Measurements from ENCODE around the gene RMDN2. TPM values are rescaled to one million over a fixed set of nuclear protein-coding genes. Genes with fewer than 3 reads are reported as not detected.
"Not testable (repeated sequence)": the region's sequence is repeated elsewhere in the genome, so short reads cannot be mapped to it uniquely, and the experiment has no call there.

The RMDN2 gene
- total RNA-seq, 1 donor from 2014 or later: 4.1 TPM

- Mint-ChIP-seq H3K27me3 (ENCODE audit: low read depth) (no peaks in the 10 kb centered on the region), H3K36me3 (ENCODE audit: low read depth) (peaks cover 7% of the 10 kb centered on the region), H3K9me3 (no peaks in the 10 kb centered on the region), H3K4me1 (no peaks in the 10 kb centered on the region), H3K4me3 (no peak overlapping the region), H3K27ac (ENCODE audit: unreplicated experiment) (no peak overlapping the region)
- TF ChIP-seq, protein P1, sequence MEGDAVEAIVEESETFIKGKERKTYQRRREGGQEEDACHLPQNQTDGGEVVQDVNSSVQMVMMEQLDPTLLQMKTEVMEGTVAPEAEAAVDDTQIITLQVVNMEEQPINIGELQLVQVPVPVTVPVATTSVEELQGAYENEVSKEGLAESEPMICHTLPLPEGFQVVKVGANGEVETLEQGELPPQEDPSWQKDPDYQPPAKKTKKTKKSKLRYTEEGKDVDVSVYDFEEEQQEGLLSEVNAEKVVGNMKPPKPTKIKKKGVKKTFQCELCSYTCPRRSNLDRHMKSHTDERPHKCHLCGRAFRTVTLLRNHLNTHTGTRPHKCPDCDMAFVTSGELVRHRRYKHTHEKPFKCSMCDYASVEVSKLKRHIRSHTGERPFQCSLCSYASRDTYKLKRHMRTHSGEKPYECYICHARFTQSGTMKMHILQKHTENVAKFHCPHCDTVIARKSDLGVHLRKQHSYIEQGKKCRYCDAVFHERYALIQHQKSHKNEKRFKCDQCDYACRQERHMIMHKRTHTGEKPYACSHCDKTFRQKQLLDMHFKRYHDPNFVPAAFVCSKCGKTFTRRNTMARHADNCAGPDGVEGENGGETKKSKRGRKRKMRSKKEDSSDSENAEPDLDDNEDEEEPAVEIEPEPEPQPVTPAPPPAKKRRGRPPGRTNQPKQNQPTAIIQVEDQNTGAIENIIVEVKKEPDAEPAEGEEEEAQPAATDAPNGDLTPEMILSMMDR (conservative IDR thresholded peaks at IDR 0.05): no peak
- DNase-seq (ENCODE audit: low read depth, low spot score): no peak
Observed at GRCh38 chr2:37947306-37947705, 22.2 kb downstream of the RMDN2 start.

DNA sequence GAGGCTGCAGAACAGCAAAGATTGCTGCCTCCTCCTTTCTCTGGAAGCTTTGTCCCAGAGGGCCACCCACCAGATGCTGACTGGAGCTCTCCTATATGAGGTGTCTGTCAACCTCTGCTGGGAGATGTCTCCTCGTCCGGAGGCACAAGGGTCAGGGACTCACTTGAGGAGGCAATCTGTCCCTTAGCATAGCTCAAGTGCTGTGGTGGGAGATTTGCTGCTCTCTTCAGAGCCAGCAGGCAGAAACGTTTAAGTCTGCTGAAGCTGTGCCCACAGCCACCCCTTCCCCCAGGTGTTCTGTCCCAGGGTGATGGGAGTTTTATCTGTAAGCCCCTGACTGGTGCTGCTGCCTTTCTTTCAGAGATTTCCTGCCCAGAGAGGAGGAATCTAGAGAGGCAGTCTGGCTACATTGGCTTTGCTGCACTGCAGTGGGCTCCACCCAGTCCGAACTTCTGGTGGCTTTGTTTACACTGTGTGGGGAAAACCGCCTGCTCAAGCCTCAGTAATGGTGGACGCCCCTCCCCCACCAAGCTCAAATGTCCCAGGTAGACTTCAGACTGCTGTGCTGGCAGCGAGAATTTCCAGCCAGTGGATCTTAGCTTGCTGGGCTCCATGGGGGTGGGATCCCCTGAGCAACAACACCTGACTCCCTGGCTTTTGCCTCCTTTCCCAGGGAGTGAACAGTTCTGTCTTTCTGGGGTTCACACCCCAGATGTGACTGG, 37.1 kb downstream of the RMDN2 start:
- not testable (repeated sequence) for DNase-seq (ENCODE audit: low read depth, low spot score); H3K27ac Mint-ChIP-seq (ENCODE audit: unreplicated experiment)
- H3K36me3 Mint-ChIP-seq (ENCODE audit: low read depth): peaks cover 35% of the 10 kb centered on the region

GRCh38 chr2:37962740-37963121, 37.6 kb downstream of the RMDN2 start:
- H3K27ac Mint-ChIP-seq (ENCODE audit: unreplicated experiment): not testable (repeated sequence)

More for the DNA sequence above, 37.1 kb downstream of the RMDN2 start:
- H3K4me1 Mint-ChIP-seq; H3K4me3 Mint-ChIP-seq; H3K27me3 Mint-ChIP-seq (ENCODE audit: low read depth): not testable (repeated sequence)
- peaks cover 23% of the 10 kb centered on the region for H3K9me3 Mint-ChIP-seq

GRCh38 chr2:37963901-37964300, 38.8 kb downstream of the RMDN2 start:
- peaks cover 21% of the 10 kb centered on the region for H3K9me3 Mint-ChIP-seq
- H3K4me1 Mint-ChIP-seq; H3K27me3 Mint-ChIP-seq (ENCODE audit: low read depth); DNase-seq (ENCODE audit: low read depth, low spot score); H3K4me3 Mint-ChIP-seq; H3K27ac Mint-ChIP-seq (ENCODE audit: unreplicated experiment): not testable (repeated sequence)
- H3K36me3 Mint-ChIP-seq (ENCODE audit: low read depth): peaks cover 30% of the 10 kb centered on the region

More at GRCh38 chr2:37962740-37963121, 37.6 kb downstream of the RMDN2 start:
- not testable (repeated sequence) for H3K27me3 Mint-ChIP-seq (ENCODE audit: low read depth); H3K4me3 Mint-ChIP-seq; DNase-seq (ENCODE audit: low read depth, low spot score); H3K4me1 Mint-ChIP-seq
- Mint-ChIP-seq H3K9me3 (peaks cover 23% of the 10 kb centered on the region), H3K36me3 (ENCODE audit: low read depth) (peaks cover 35% of the 10 kb centered on the region)

- no peak for DNase-seq (ENCODE audit: low read depth, low spot score)
- TF ChIP-seq, protein P1 (conservative IDR thresholded peaks at IDR 0.05): no peak
- Mint-ChIP-seq H3K4me1 (peaks cover 9% of the 10 kb centered on the region), H3K36me3 (ENCODE audit: low read depth) (peaks cover 15% of the 10 kb centered on the region), H3K4me3 (no peak overlapping the region), H3K27ac (ENCODE audit: unreplicated experiment) (no peak overlapping the region), H3K9me3 (peaks cover 11% of the 10 kb centered on the region), H3K27me3 (ENCODE audit: low read depth) (no peaks in the 10 kb centered on the region)
Observed at GRCh38 chr2:37966326-37966725, 41.2 kb downstream of the RMDN2 start.

DNA sequence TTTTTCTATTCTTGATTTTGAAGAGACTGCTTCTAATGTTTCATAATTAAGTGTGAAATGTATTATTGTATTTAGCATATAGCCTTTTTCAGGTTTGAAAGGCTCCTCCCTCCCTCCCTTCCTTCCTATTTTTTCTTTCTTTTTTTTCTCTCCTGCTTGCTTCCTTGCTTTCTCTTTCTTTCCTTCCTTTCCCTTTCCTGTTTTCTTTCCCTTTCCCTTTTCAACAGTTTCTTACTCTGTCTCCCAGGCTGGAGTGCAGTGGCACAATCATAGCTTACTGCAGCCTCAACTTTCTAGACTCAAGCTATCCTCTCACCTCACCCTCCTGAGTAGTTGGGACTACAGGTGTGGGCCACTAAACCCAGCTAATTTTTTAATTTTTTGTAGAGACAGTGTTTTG, 44.6 kb downstream of the RMDN2 start:
- peaks cover 7% of the 10 kb centered on the region for H3K9me3 Mint-ChIP-seq
- no peaks in the 10 kb centered on the region for H3K4me1 Mint-ChIP-seq
- H3K27ac Mint-ChIP-seq (ENCODE audit: unreplicated experiment): no peak overlapping the region
- TF ChIP-seq, protein P1 (conservative IDR thresholded peaks at IDR 0.05): no peak
- H3K36me3 Mint-ChIP-seq (ENCODE audit: low read depth): peaks cover 9% of the 10 kb centered on the region
- DNase-seq (ENCODE audit: low read depth, low spot score): no peak
- no peak overlapping the region for H3K4me3 Mint-ChIP-seq
- no peaks in the 10 kb centered on the region for H3K27me3 Mint-ChIP-seq (ENCODE audit: low read depth)

DNA sequence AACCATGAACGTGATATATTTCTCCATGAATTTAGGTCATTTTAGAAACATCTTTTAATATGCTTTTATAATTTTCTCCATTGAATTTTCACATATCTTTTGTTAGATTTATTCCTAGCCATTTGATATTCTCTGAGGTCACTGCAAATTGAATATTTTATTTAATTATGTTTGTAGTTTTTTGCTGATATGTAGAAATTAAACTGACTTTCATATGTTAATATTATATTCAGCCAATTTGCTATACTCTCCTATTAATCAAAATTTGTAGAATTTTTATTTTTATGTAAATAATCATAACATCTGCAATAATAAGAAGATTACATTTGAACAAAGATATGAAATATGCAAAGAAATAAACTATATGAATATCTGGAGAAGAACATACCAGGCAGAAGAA, 46.9 kb downstream of the RMDN2 start:
- no peak for DNase-seq (ENCODE audit: low read depth, low spot score)
- no peaks in the 10 kb centered on the region for H3K36me3 Mint-ChIP-seq (ENCODE audit: low read depth)
- H3K9me3 Mint-ChIP-seq: no peaks in the 10 kb centered on the region
- no peak overlapping the region for H3K4me3 Mint-ChIP-seq
- H3K27me3 Mint-ChIP-seq (ENCODE audit: low read depth): no peaks in the 10 kb centered on the region
- H3K27ac Mint-ChIP-seq (ENCODE audit: unreplicated experiment): no peak overlapping the region
- no peaks in the 10 kb centered on the region for H3K4me1 Mint-ChIP-seq
- TF ChIP-seq, protein P1 (conservative IDR thresholded peaks at IDR 0.05): no peak

Measured in neural crest cell (in vitro differentiated cells).